Rectal smooth muscle tissue (tissue), 1 donor: ENCODE results near the gene GRAMD4.
"Not testable (repeated sequence)": the region's sequence is repeated elsewhere in the genome, so short reads cannot be mapped to it uniquely, and the experiment has no call there.

ENCODE experiments used
- H3K27ac ChIP-seq: one replicate; pipeline ENCODE4 v1.7.0; 2013; ENCODE audit warnings: low read depth, low read length, inconsistent platforms
- H3K27me3 ChIP-seq: one replicate; pipeline ENCODE4 v1.7.0; 2013; ENCODE audit warnings: low read length; ENCODE audit not compliant: control insufficient read depth, insufficient read depth
- H3K36me3 ChIP-seq: one replicate; pipeline ENCODE4 v1.7.0; 2013; ENCODE audit warnings: low read length; ENCODE audit not compliant: control insufficient read depth, insufficient read depth
- H3K4me1 ChIP-seq: one replicate; pipeline ENCODE4 v1.7.0; 2013; ENCODE audit warnings: low read length; ENCODE audit not compliant: control insufficient read depth, insufficient read depth
- H3K4me3 ChIP-seq: one replicate; pipeline ENCODE4 v1.7.0; 2013; ENCODE audit warnings: low read length
- H3K9ac ChIP-seq: one replicate; pipeline ENCODE4 v1.7.0; 2013; ENCODE audit warnings: low read length

The GRAMD4 gene

DNA sequence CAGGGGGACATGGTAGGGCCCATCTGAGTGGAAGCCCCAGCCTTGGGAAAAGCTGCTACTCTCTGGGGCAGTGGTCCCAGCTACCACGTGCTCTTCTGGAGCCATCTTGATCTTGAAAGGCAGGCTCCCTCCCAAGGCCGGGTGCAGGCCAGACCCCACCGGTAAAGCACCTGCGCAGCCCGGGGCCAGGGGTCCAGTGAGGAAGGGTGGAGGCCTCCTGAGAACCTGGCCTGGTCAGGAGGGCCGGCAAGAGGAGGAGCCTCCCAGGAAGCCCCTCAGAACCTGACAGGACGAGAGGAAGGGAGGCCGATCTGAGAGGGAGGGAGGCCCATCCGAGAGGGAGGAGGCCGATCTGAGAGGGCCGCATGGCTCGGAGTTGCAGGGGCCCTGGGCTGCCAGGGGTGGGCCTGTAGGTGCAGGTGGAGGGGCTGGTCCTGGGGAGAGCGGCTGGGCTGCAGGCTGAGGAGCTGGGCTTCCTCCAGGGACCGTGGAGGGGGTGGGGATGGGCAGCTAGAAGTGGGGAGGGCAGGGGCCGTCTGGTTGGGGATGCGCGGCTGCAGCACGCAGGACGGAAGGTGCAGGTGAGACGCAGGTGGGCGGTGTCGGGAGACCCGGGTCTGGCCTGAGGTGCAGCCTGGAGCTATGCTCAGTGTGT lies 529 bp downstream of the GRAMD4 start:
- Histone ChIP-seq H3K4me3 (no peak overlapping the region), H3K27me3 (no peaks in the 10 kb centered on the region), H3K27ac (no peak overlapping the region)

GRCh38 chr22:46621243-46621930 lies 1.2 kb downstream of the GRAMD4 start:
- H3K4me1 ChIP-seq, result peaks cover 16% of the 10 kb centered on the region
- H3K27me3 ChIP-seq, H3K4me3 ChIP-seq, H3K27ac ChIP-seq, H3K36me3 ChIP-seq, H3K9ac ChIP-seq: not testable (repeated sequence)

More for the DNA sequence above, 529 bp downstream of the GRAMD4 start:
- Histone ChIP-seq H3K4me1 (peaks cover 16% of the 10 kb centered on the region), H3K9ac (no peak overlapping the region), H3K36me3 (no peaks in the 10 kb centered on the region)

- no peak overlapping the region for H3K4me3 ChIP-seq
- H3K27ac ChIP-seq, result no peak overlapping the region
- H3K4me1 ChIP-seq, result peaks cover 16% of the 10 kb centered on the region
- no peaks in the 10 kb centered on the region for H3K36me3 ChIP-seq
- H3K27me3 ChIP-seq, result no peaks in the 10 kb centered on the region
- H3K9ac ChIP-seq, result no peak overlapping the region
These were observed 1.9 kb downstream of the GRAMD4 start for GRCh38 chr22:46622081-46622521.

- Histone ChIP-seq H3K27me3 (no peaks in the 10 kb centered on the region), H3K27ac (no peak overlapping the region), H3K9ac (no peak overlapping the region), H3K36me3 (no peaks in the 10 kb centered on the region), H3K4me3 (no peak overlapping the region), H3K4me1 (peaks cover 4% of the 10 kb centered on the region)
These were observed 5.1 kb downstream of the GRAMD4 start for GRCh38 chr22:46625113-46625842.

GRCh38 chr22:46625843-46626349 lies 5.7 kb downstream of the GRAMD4 start:
- H3K4me1 ChIP-seq, result peaks cover 4% of the 10 kb centered on the region
- no peak overlapping the region for H3K9ac ChIP-seq
- no peak overlapping the region for H3K4me3 ChIP-seq
- no peaks in the 10 kb centered on the region for H3K36me3 ChIP-seq
- H3K27ac ChIP-seq, result no peak overlapping the region
- no peaks in the 10 kb centered on the region for H3K27me3 ChIP-seq

GRCh38 chr22:46626356-46626755 lies 6.2 kb downstream of the GRAMD4 start:
- Histone ChIP-seq H3K36me3 (no peaks in the 10 kb centered on the region), H3K4me1 (peaks cover 4% of the 10 kb centered on the region), H3K27ac (no peak overlapping the region), H3K27me3 (no peaks in the 10 kb centered on the region), H3K4me3 (no peak overlapping the region), H3K9ac (no peak overlapping the region)

GRCh38 chr22:46626911-46627805 lies 7.0 kb downstream of the GRAMD4 start:
- Histone ChIP-seq H3K4me3 (no peak overlapping the region), H3K27me3 (no peaks in the 10 kb centered on the region), H3K27ac (no peak overlapping the region), H3K36me3 (no peaks in the 10 kb centered on the region), H3K9ac (no peak overlapping the region), H3K4me1 (no peaks in the 10 kb centered on the region)

- H3K27ac ChIP-seq, result no peak overlapping the region
These were observed 7.8 kb downstream of the GRAMD4 start for GRCh38 chr22:46627806-46628482.

DNA sequence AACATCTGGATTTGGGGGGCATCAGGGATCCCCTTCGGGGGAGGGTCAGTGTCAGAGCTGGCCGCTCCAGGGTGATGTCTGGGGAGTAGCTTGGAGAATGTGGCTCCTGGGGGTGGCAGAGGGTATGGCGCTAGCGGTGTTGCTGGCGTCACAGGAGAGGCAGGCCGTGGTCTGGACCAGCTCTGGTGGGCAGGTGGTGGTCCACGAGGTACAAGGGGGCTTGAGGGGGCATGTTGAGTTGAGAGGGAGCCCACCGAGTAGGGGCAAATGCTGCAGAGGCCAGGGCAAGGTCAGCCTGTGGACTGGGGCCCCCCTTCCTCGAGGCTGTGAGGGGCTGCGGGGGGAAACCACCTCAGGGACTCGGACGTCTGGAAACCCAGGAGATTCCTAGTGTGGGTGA lies 8.6 kb downstream of the GRAMD4 start:
- H3K4me3 ChIP-seq, result no peak overlapping the region
- H3K36me3 ChIP-seq, result no peaks in the 10 kb centered on the region
- no peaks in the 10 kb centered on the region for H3K4me1 ChIP-seq
- no peak overlapping the region for H3K27ac ChIP-seq
- H3K9ac ChIP-seq, result no peak overlapping the region
- H3K27me3 ChIP-seq, result no peaks in the 10 kb centered on the region

More at GRCh38 chr22:46627806-46628482, 7.8 kb downstream of the GRAMD4 start:
- Histone ChIP-seq H3K27me3 (no peaks in the 10 kb centered on the region), H3K4me3 (no peak overlapping the region), H3K4me1 (no peaks in the 10 kb centered on the region), H3K36me3 (no peaks in the 10 kb centered on the region), H3K9ac (no peak overlapping the region)

GRCh38 chr22:46629291-46629690 lies 9.1 kb downstream of the GRAMD4 start:
- H3K4me3 ChIP-seq, result no peak overlapping the region
- no peaks in the 10 kb centered on the region for H3K36me3 ChIP-seq
- H3K27me3 ChIP-seq, result no peaks in the 10 kb centered on the region
- H3K27ac ChIP-seq, result no peak overlapping the region
- H3K9ac ChIP-seq, result no peak overlapping the region
- H3K4me1 ChIP-seq, result no peaks in the 10 kb centered on the region

DNA sequence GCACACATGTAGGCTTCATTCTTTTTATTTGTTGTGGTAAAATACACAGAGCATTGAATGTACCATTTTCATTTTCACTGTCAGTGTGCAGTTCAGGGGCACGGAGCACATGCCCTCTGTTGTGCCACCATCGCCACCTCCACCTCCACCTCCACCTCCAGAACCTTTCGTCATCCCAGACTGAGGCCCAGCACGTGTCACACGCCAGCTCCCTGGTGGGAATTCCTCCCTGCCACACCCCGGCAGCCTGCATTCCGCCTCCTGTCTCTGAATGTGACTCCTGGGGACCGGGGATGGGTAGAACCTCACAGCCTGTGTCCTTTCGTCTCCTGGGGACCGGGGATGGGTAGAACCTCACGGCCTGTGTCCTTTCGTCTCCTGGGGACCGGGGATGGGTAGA lies 10.9 kb downstream of the GRAMD4 start:
- no peaks in the 10 kb centered on the region for H3K36me3 ChIP-seq

More for the DNA sequence above, 10.9 kb downstream of the GRAMD4 start:
- no peaks in the 10 kb centered on the region for H3K27me3 ChIP-seq
- no peak overlapping the region for H3K4me3 ChIP-seq
- H3K4me1 ChIP-seq, result no peaks in the 10 kb centered on the region
- no peak overlapping the region for H3K9ac ChIP-seq
- H3K27ac ChIP-seq, result no peak overlapping the region
